ENCODE results near the gene PRKG1.
A peak's percentile ranks its signal among the peaks of the same experiment; 100 is the strongest.
"Not testable (repeated sequence)": the region's sequence is repeated elsewhere in the genome, so short reads cannot be mapped to it uniquely, and the experiment has no call there.

The PRKG1 gene

GRCh38 chr10:51178634-51179033, 104.3 kb downstream of the PRKG1 start:
- DNase-seq = no peak

DNA sequence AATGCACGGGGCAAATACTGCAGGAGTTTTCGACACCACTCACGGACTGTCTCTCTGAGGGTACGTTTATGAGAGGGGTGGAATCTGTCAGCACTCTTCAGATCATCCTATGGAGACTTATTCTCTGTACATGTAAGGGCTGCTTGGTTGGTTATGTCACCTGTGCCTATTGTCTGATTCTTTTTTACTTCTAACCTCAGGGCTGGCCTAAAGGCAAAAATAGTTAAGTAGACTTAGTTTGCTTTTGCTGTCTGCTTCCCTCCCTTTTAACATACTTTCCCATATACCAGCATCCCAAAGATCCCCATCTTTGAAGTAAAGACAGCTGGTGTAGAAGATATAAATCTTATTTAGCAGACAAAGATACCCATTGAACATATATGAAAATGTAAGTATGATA, 105.9 kb downstream of the PRKG1 start:
- peak; percentile 1 for DNase-seq

GRCh38 chr10:51183783-51184182, 109.5 kb downstream of the PRKG1 start:
- no peak for DNase-seq

- DNase-seq = no peak
These were observed 112.1 kb downstream of the PRKG1 start for GRCh38 chr10:51186361-51186760.

- DNase-seq = no peak
These were observed 113.7 kb downstream of the PRKG1 start for GRCh38 chr10:51188008-51188407.

DNA sequence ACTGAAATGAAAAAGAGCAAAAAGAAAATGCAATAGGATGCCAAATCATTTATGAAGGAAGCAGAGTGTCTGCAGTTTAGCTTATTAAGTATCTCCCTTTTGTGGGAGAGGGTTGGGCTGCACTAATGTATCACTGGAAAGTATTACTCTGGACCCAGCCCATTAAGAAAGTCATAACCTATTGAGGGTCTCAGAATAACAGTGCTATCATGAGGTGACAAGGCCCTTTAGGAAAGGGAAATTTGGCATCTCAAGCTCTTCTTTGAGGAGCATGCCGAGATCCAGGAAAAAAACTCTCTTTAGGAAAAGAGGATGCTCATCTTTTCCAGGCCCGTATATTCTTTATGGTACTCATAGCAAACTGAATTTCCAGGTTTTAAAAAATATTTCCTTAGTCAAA, 114.6 kb downstream of the PRKG1 start:
- DNase-seq = no peak

DNA sequence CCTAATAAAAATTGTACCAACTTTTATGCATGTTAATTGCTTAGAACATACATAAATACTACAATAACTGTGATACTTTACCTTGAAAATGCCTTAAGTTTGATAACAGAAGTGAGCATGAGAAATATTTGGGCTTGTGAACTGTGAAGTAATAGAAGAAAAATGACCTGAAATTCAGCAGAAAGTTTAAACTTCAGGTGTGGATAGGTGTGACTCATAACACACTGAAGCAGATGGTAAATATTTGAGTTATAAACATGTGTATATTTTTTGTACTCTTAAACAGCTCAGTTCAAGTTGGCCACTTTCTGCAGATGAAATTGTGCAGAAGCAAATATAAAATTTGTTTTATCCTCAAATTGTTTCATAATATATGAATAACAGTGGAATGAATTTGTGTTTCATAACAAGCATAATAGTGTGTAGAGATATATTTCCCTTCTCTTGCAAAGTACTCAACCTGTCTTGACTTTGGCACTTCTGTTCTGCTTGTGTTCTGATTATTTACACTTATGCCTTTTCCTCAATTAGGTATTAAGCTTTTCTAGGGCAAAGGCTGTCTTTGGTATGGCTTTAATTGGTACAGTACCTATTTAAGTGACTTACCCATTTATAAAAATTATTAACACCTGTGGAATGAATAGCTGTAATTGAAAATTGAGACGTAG, 122.4 kb downstream of the PRKG1 start:
- no peak for DNase-seq

DNA sequence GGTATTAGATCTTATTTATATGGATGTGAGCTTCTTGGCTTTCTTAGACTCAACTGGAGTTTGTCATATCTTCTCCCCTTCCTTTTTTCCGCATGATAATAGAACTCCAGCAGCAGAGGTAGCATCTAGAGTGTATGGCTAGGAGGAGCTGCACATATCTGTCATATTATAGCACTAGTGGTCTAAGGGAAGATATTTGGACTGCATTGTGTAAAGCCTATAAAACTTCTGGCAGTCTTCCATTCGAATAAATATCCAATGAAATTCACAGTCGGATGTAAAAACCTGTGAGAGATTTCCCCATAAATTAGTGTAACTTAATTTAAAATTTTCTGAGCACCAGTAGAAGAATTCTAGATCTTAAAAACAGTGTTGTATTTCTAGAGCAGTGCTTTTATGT, 123.9 kb downstream of the PRKG1 start:
- no peak for DNase-seq

- DNase-seq = no peak
These were observed 127.7 kb downstream of the PRKG1 start for GRCh38 chr10:51201947-51202346.

DNA sequence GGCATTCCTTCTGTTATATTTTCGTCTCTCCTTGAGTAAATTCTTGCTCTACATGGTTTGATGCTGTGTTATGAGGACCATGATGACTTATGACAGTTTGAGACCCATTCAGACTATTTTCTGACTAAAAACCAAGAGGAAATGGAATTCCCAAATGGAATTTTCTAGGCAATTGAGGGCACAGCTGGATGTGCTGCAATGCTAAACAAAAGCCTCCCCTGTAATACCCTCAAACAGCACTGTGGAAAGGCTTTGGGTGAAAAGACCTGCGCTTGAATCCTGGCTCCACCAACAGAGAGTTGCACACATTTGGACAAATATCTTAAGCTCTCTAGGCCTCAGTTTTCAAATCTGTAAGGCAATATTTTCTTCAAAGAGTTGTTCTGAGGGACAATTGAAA, 129.1 kb downstream of the PRKG1 start:
- no peak for DNase-seq

- no peak for DNase-seq
These were observed 129.8 kb downstream of the PRKG1 start for GRCh38 chr10:51204066-51204465.

GRCh38 chr10:51204701-51205100, 130.4 kb downstream of the PRKG1 start:
- DNase-seq = no peak

DNA sequence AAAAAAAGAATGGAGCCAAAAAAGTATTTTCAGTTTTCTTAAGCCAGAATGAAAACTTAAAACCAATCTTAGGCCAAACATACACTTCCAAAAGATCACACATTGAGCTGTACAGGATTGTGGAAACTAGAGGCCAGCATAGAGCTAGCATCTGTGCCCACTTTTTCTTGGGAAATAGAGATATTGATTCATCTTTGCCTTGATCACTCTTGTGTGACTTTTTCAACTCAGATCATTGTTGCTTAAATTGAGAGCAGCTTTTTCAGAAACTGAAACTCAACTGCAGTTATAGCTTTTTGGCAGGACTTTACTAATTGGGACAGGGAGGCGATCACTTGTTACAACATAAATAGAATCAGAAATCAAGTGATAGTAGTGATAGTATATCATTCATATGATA, 132.2 kb downstream of the PRKG1 start:
- DNase-seq = no peak

DNA sequence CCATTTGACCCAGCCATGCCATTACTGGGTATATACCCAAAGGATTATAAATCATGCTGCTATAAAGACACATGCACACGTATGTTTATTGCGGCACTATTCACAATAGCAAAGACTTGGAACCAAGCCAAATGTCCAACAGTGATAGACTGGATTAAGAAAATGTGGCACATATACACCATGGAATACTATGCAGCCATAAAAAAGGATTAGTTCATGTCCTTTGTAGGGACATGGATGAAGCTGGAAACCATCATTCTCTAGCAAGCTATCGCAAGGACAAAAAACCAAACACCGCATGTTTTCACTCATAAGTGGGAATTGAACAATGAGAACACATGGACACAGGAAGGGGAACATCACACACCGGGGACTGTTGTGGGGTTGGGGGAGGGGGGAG, 138.7 kb downstream of the PRKG1 start:
- not testable (repeated sequence) for DNase-seq

DNA sequence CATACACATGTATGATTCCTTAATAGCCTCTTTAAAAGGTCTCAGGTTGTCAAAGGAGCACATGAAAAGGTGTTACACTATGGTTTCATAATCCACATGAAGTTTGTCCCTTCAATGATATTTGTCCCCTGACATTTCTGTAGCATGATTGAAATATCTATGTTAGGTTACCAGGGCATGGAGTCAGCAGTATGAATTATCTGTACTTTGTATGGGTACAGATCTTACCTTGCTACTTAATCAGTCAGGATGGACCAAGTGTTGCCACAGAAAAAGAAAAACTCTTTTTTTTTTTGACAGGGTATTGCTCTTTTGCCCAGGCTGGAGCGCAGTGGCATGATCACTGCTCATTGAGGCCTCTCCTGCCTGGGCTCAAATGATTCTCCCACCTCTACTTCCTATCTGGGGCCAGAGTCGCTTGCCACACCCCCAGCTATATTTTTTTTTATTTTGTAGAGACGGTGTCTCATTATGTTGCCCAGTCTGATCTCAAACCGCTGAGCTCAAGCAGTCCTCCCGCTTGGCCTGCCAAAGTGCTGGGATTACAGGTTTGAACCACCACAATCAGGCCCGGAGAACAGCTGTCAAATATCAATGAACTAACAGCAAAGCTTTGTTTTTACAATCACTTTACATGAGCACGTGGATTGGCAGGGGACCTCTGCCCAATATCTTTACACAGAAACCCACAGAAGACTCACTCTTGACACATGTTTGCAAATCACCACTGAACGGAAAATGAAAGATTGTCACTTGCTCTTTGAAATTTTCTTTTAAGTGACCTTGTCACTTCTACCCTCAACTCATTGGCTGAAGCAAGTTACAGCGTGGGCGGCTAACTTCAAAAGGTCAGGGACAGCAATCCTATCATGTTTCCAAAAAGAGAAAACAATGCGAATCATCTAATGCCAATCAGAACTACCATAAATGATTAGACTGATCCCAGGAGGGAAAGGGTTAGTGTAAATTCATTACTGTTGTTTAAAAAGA, 140.2 kb downstream of the PRKG1 start:
- DNase-seq = peak; percentile 52

GRCh38 chr10:51215951-51216834, 141.9 kb downstream of the PRKG1 start:
- DNase-seq = no peak

GRCh38 chr10:51217505-51217904, 143.2 kb downstream of the PRKG1 start:
- DNase-seq = no peak

GRCh38 chr10:51224671-51225161, 150.4 kb downstream of the PRKG1 start:
- no peak for DNase-seq

DNA sequence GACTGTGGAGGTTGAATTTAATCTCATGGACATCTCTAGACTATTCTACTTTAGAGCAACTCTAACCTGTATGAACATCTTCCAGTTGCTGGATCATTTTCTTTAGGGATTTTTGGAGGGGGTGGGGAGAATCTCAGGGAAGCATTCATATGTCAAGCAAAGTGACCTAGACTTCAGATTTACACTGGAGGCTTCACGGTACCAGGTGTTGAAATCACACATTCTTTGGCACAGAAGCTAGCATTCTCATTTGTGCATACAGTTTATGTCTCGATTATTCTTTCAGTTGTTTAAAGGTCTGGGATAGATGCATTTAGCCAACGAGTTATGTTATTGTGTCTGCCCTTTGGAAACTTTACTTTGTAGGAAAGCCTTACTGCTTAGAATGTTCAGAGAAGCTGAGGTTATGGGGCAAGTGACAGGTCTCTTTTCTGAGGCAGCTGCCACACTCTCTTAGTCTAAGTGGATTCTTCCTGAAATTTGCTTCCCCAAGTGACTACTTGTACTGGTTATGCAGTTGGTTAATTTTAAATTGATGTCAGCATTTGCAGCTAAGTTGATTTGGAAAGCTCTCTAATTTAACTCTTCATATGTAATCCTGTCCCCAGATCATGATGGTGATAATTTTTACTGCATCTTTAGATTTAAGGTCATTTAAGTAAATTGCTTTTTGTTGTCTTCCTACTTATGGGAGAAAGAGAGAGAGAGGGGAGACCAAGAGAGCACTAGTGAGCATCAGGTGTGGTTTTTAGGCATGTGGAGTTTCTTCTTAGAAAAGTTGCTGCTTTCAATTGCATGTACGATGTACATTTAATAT, 153.8 kb downstream of the PRKG1 start:
- no peak for DNase-seq

GRCh38 chr10:51228714-51229100, 154.4 kb downstream of the PRKG1 start:
- DNase-seq = no peak

DNA sequence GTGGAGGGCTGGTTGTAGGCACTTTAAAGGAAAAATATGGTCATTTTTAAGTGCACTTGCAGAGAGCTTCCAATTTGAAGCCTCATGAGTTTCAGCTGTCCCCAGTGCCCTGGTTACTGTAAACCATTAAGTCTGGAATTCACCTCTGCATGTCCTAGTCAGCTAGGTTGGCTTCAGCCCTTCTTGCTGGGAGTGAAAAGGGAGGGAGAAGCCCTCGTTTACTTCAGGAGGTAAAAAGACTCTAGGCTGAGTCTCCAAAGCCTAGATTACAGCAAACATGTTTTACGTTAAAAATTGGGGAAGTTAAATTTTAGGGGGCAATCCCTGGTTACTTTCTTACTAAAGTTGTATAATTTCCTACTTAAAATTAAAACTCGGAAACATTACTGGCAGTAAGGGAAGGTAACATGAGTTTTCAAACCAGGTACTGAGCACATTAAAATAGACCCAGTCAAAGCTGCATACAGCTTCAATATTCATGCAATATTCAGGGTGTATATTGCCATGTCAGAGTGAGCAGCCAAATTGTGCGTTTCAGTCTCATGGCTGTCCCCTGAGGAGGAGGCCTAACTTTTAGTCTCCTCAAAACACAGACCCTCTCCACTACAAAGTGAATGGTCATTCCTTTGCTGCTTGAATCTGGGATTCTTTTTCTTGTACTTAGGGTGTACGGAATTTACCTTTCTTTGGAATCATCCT, 156.7 kb downstream of the PRKG1 start:
- no peak for DNase-seq

Measured in NCI-H1417 treated with DMSO at 0.1 percent for 48 hours (cell line).